ENCODE measurements around the gene SYT1.

The SYT1 gene

GRCh38 chr12:79344855-79345847 lies 480.6 kb downstream of the SYT1 start:
- TF ChIP-seq SUZ12 (IDR thresholded peaks at IDR 0.05) (no peak), LEF1 (IDR thresholded peaks at IDR 0.05; ENCODE audit: borderline replicate concordance) (no peak), ZNF384 (IDR thresholded peaks at IDR 0.05) (no peak), TARDBP (IDR thresholded peaks at IDR 0.05) (no peak), FOXM1 (IDR thresholded peaks at IDR 0.05; ENCODE audit: borderline replicate concordance) (no peak), ARNT (IDR thresholded peaks at IDR 0.05) (no peak), NFRKB (IDR thresholded peaks at IDR 0.05) (no peak), ELF4 (IDR thresholded peaks at IDR 0.05) (no peak), L3MBTL2 (conservative IDR thresholded peaks at IDR 0.05) (no peak), FOXA1 (IDR thresholded peaks at IDR 0.05) (no peak), HDGF (IDR thresholded peaks at IDR 0.05; ENCODE audit: borderline replicate concordance) (no peak), BHLHE40 (IDR thresholded peaks at IDR 0.05; ENCODE audit: borderline replicate concordance) (no peak), SP1 (IDR thresholded peaks at IDR 0.05) (no peak), CTBP1 (IDR thresholded peaks at IDR 0.05; ENCODE audit: borderline replicate concordance) (no peak), FOXK2 (IDR thresholded peaks at IDR 0.05) (no peak)
- TF ChIP-seq, protein P1, sequence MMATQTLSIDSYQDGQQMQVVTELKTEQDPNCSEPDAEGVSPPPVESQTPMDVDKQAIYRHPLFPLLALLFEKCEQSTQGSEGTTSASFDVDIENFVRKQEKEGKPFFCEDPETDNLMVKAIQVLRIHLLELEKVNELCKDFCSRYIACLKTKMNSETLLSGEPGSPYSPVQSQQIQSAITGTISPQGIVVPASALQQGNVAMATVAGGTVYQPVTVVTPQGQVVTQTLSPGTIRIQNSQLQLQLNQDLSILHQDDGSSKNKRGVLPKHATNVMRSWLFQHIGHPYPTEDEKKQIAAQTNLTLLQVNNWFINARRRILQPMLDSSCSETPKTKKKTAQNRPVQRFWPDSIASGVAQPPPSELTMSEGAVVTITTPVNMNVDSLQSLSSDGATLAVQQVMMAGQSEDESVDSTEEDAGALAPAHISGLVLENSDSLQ (IDR thresholded peaks at IDR 0.05) = no peak
- ChIA-PET CTCF (interaction anchor here (0.6 to 1.0 kb wide), 4 partner anchors 16 to 1968 kb away, joined by 3 to 4 read pairs (median 3); no protein-coding TSS in a partner anchor), POLR2A (no interaction called here)

GRCh38 chr12:79347866-79348265 lies 483.3 kb downstream of the SYT1 start:
- POLR2A ChIA-PET = no interaction called here
- CTCF ChIA-PET = no interaction called here
- no peak for DNase-seq (ENCODE audit: extremely low spot score)
- TF ChIP-seq ZNF384 (IDR thresholded peaks at IDR 0.05) = no peak
- TF ChIP-seq FOXK2 (IDR thresholded peaks at IDR 0.05) = no peak
- no peak for TF ChIP-seq ARNT (IDR thresholded peaks at IDR 0.05)
- no peak for TF ChIP-seq FOXM1 (IDR thresholded peaks at IDR 0.05; ENCODE audit: borderline replicate concordance)
- no peak for TF ChIP-seq FOXA1 (IDR thresholded peaks at IDR 0.05)
- TF ChIP-seq HDGF (IDR thresholded peaks at IDR 0.05; ENCODE audit: borderline replicate concordance) = no peak

More at GRCh38 chr12:79344855-79345847, 480.6 kb downstream of the SYT1 start:
- peak; percentile 49 for DNase-seq (ENCODE audit: extremely low spot score)

DNA sequence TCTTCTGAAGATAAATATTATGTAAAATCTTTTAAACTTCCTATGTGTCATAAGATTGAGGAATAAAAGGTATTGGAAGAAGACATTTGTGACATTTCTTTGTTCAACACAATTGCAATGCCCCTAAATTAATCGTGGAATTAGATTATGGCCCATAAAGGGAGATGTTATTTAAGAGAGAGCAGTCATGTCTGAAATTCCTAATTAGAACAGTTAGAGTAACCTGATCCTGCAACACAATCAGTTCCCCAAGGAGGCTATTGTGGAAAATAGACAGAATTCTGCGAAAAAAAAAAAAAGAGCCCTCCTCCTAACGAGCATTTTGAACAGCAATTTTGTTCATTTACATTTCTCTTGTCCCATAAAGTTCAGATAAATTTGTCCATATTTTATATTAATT lies 486.7 kb downstream of the SYT1 start:
- TF ChIP-seq ARNT (IDR thresholded peaks at IDR 0.05) (no peak), FOXK2 (IDR thresholded peaks at IDR 0.05) (no peak), ZNF384 (IDR thresholded peaks at IDR 0.05) (no peak), BHLHE40 (IDR thresholded peaks at IDR 0.05; ENCODE audit: borderline replicate concordance) (no peak), L3MBTL2 (conservative IDR thresholded peaks at IDR 0.05) (no peak), SUZ12 (IDR thresholded peaks at IDR 0.05) (no peak), HDGF (IDR thresholded peaks at IDR 0.05; ENCODE audit: borderline replicate concordance) (no peak), NFRKB (IDR thresholded peaks at IDR 0.05) (no peak), CTBP1 (IDR thresholded peaks at IDR 0.05; ENCODE audit: borderline replicate concordance) (no peak), TARDBP (IDR thresholded peaks at IDR 0.05) (no peak), FOXA1 (IDR thresholded peaks at IDR 0.05) (no peak), FOXM1 (IDR thresholded peaks at IDR 0.05; ENCODE audit: borderline replicate concordance) (no peak), ELF4 (IDR thresholded peaks at IDR 0.05) (no peak), LEF1 (IDR thresholded peaks at IDR 0.05; ENCODE audit: borderline replicate concordance) (no peak), SP1 (IDR thresholded peaks at IDR 0.05) (no peak)
- TF ChIP-seq, protein P1 (IDR thresholded peaks at IDR 0.05) = no peak
- no peak for DNase-seq (ENCODE audit: extremely low spot score)
- ChIA-PET CTCF (no interaction called here), POLR2A (no interaction called here)

DNA sequence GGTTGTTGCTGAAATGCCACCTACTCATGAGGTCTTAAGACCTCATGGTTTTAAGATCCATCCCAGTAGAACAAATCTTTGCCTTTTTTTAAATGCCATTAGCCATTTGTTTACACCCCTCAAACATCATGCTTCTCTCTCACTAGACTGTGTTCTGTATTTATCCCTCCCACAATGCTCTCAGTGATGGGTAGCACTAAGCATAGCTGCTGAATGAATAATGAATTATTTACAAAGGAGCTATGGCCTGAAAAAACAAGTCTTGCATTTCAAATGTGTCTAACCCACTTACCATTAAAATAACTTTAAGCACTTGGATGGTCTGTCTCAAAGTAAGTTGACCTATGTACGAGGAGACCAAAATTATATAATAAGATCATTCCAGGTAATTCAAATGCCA lies 491.6 kb downstream of the SYT1 start:
- no peak for DNase-seq (ENCODE audit: extremely low spot score)
- TF ChIP-seq NFRKB (IDR thresholded peaks at IDR 0.05) (no peak), FOXM1 (IDR thresholded peaks at IDR 0.05; ENCODE audit: borderline replicate concordance) (no peak), SUZ12 (IDR thresholded peaks at IDR 0.05) (no peak), LEF1 (IDR thresholded peaks at IDR 0.05; ENCODE audit: borderline replicate concordance) (no peak), ELF4 (IDR thresholded peaks at IDR 0.05) (no peak), FOXK2 (IDR thresholded peaks at IDR 0.05) (no peak), HDGF (IDR thresholded peaks at IDR 0.05; ENCODE audit: borderline replicate concordance) (no peak), TARDBP (IDR thresholded peaks at IDR 0.05) (no peak), L3MBTL2 (conservative IDR thresholded peaks at IDR 0.05) (no peak), ZNF384 (IDR thresholded peaks at IDR 0.05) (no peak), FOXA1 (IDR thresholded peaks at IDR 0.05) (no peak), SP1 (IDR thresholded peaks at IDR 0.05) (no peak), ARNT (IDR thresholded peaks at IDR 0.05) (no peak)
- TF ChIP-seq, protein P1 (IDR thresholded peaks at IDR 0.05) = no peak
- POLR2A ChIA-PET = no interaction called here
- CTCF ChIA-PET = no interaction called here

DNA sequence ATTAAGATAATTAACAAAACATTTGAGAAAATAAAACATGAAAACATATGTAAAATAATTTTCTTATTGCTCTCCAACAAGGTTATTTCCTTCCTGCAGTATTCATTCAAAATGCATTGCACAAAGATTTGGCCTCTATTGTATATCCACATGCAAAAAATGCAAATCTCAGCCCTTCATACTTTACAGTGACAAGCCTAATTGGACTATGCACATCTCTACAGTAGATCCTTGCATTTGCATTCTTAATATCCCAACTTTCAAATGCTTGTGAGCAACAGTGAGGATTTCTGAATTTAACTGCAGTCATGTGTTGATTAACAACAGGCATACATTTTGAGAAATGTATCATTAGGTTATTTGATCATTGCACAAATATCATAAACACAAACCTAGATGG lies 492.5 kb downstream of the SYT1 start:
- TF ChIP-seq TARDBP (IDR thresholded peaks at IDR 0.05) (no peak), ELF4 (IDR thresholded peaks at IDR 0.05) (no peak), BHLHE40 (IDR thresholded peaks at IDR 0.05; ENCODE audit: borderline replicate concordance) (no peak), HDGF (IDR thresholded peaks at IDR 0.05; ENCODE audit: borderline replicate concordance) (no peak), L3MBTL2 (conservative IDR thresholded peaks at IDR 0.05) (no peak), ARNT (IDR thresholded peaks at IDR 0.05) (no peak), LEF1 (IDR thresholded peaks at IDR 0.05; ENCODE audit: borderline replicate concordance) (no peak), FOXA1 (IDR thresholded peaks at IDR 0.05) (no peak), SUZ12 (IDR thresholded peaks at IDR 0.05) (no peak), NFRKB (IDR thresholded peaks at IDR 0.05) (no peak), CTBP1 (IDR thresholded peaks at IDR 0.05; ENCODE audit: borderline replicate concordance) (no peak), SP1 (IDR thresholded peaks at IDR 0.05) (no peak), ZNF384 (IDR thresholded peaks at IDR 0.05) (no peak), FOXM1 (IDR thresholded peaks at IDR 0.05; ENCODE audit: borderline replicate concordance) (no peak), FOXK2 (IDR thresholded peaks at IDR 0.05) (no peak)
- TF ChIP-seq, protein P1 (IDR thresholded peaks at IDR 0.05) = no peak
- CTCF ChIA-PET = no interaction called here
- POLR2A ChIA-PET = no interaction called here
- no peak for DNase-seq (ENCODE audit: extremely low spot score)
